Smooth muscle cell (in vitro differentiated cells): ENCODE results near the gene CSMD2. TPM values are rescaled to one million over a fixed set of nuclear protein-coding genes. Genes with fewer than 3 reads are reported as not detected.

Source experiments
- DNase-seq: peaks from one replicate; lab custom pipeline; 2025; ENCODE audit not compliant: unreplicated experiment; lab: John Stamatoyannopoulos, UW
- H2AFZ ChIP-seq: fragments of 200-600 bp; sonication (generic); 2 replicates; pipeline ENCODE4 v1.6.0; 2016; ENCODE audit warnings: antibody characterized with exemption, low read depth, mild to moderate bottlenecking
- H3F3A ChIP-seq: fragments of 200-600 bp; sonication (generic); 2 replicates; pipeline ENCODE4 v1.6.0; 2017; ENCODE audit warnings: antibody characterized with exemption, low read depth
- H3K27ac ChIP-seq: fragments of 200-600 bp; sonication (generic); 2 replicates; pipeline ENCODE4 v1.5.1; 2016; ENCODE audit warnings: low read depth, mild to moderate bottlenecking
- H3K27me3 ChIP-seq: fragments of 200-600 bp; sonication (generic); 2 replicates; pipeline ENCODE4 v1.6.1; 2016; ENCODE audit warnings: low read depth, mild to moderate bottlenecking
- H3K36me3 ChIP-seq: fragments of 200-600 bp; sonication (generic); 2 replicates; pipeline ENCODE4 v1.5.1; 2016; ENCODE audit warnings: low read depth
- H3K4me1 ChIP-seq: fragments of 200-600 bp; sonication (generic); 2 replicates; pipeline ENCODE4 v1.5.1; 2016; ENCODE audit warnings: low read depth
- H3K4me2 ChIP-seq: fragments of 200-600 bp; sonication (generic); 2 replicates; pipeline ENCODE4 v1.6.0; 2016; ENCODE audit warnings: mild to moderate bottlenecking
- H3K4me3 ChIP-seq: fragments of 200-600 bp; sonication (generic); 2 replicates; pipeline ENCODE4 v1.5.1; 2016; ENCODE audit warnings: mild to moderate bottlenecking
- H3K79me2 ChIP-seq: fragments of 200-600 bp; sonication (generic); 2 replicates; pipeline ENCODE4 v1.6.0; 2016; ENCODE audit warnings: low read depth, mild to moderate bottlenecking
- H3K9ac ChIP-seq: fragments of 200-600 bp; sonication (generic); 2 replicates; pipeline ENCODE4 v1.6.0; 2016; ENCODE audit warnings: low read depth
- H3K9me3 ChIP-seq: fragments of 200-600 bp; sonication (generic); replicated peaks from 2 replicates; pipeline ENCODE4 v1.5.1; 2016; ENCODE audit warnings: low read depth
- H4K20me1 ChIP-seq: fragments of 200-600 bp; sonication (generic); 2 replicates; pipeline ENCODE4 v1.6.0; 2016; ENCODE audit warnings: low read depth
- WGBS: methylation state at CpG from one replicate; pipeline ENCODE4 v1.1.7; 2016; ENCODE audit warnings: low lambda C conversion rate; 5-methylcytosine and 5-hydroxymethylcytosine counted together
- polyA plus RNA-seq: library from polyadenylated mRNA; unstranded; fragments of >200 nt; fragmentation: Nextera tagmentation; extraction: Ambion mirVana; gene quantifications from 2 replicates; pipeline ENCODE4 v1.2.1, GENCODE V29; 2016
- total RNA-seq: library from RNA; depleted of rRNA; stranded (reverse); fragments of >200 nt; gene quantifications from 2 replicates; pipeline ENCODE4 v1.2.3, GENCODE V29; 2014
- TF ChIP-seq, protein P1 (sequence below): fragments of 200-600 bp; sonication (generic); IDR thresholded peaks from 2 replicates; pipeline ENCODE4 v1.5.1; 2017; ENCODE audit warnings: borderline replicate concordance, mild to moderate bottlenecking, antibody characterized with exemption; ENCODE audit not compliant: insufficient read depth, poor library complexity, severe bottlenecking

Gene CSMD2
- total and polyA plus RNA-seq, 2 experiments from 2014 or later = 0.65 to 1.8 TPM

DNA sequence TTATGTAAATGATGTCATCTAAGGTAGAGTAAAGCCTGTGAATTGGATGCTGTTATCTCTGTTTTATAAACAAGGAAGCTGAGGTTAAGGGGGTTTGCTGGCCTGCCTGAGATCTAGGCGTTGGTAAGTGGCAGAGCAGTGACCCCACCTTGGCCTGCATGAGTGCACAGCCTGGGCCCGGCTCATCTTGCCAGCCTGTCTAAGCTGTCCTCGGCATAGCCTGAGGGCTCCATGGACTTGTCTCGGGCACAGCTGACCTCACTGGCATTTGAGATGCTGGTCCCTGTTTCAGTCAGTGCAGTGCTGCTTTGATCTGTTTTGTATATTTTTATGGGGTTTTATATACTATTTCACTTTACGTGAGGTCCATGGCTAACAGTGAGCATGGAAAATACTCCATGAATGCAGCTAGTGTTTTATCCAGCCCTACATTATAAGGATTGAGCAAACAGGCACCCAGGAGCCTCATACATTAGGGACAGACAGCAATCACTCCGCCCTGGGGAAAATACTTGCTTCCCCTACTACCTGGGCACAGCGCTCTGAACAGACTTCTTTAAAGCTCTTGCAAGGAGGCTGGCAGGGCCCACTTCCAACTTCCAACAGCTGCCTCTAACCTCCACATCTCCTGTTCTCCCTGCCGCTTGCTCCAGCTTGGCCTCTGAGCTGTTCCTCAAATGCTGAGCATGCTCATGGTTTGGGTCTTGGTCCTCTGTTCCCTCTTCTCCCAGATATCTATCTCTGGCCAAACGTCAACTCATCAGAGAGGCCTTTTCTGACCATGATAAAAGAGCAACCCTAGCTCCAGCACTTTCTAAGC, 451.8 kb downstream of the CSMD2 start:
- H4K20me1 ChIP-seq = no peaks in the 10 kb centered on the region
- H2AFZ ChIP-seq = no peak overlapping the region
- 81% methylated on average over 9 of the region's 9 CpGs for WGBS
- TF ChIP-seq, protein P1, sequence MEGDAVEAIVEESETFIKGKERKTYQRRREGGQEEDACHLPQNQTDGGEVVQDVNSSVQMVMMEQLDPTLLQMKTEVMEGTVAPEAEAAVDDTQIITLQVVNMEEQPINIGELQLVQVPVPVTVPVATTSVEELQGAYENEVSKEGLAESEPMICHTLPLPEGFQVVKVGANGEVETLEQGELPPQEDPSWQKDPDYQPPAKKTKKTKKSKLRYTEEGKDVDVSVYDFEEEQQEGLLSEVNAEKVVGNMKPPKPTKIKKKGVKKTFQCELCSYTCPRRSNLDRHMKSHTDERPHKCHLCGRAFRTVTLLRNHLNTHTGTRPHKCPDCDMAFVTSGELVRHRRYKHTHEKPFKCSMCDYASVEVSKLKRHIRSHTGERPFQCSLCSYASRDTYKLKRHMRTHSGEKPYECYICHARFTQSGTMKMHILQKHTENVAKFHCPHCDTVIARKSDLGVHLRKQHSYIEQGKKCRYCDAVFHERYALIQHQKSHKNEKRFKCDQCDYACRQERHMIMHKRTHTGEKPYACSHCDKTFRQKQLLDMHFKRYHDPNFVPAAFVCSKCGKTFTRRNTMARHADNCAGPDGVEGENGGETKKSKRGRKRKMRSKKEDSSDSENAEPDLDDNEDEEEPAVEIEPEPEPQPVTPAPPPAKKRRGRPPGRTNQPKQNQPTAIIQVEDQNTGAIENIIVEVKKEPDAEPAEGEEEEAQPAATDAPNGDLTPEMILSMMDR = no peak
- no peak overlapping the region for H3K4me3 ChIP-seq
- no peak overlapping the region for H3K27ac ChIP-seq
- H3K9me3 ChIP-seq = no peaks in the 10 kb centered on the region
- no peak overlapping the region for H3K9ac ChIP-seq
- H3K79me2 ChIP-seq = no peaks in the 10 kb centered on the region
- H3K36me3 ChIP-seq = no peaks in the 10 kb centered on the region
- H3K27me3 ChIP-seq = peaks cover 12% of the 10 kb centered on the region
- no peaks in the 10 kb centered on the region for H3K4me1 ChIP-seq
- DNase-seq = no peak
- H3F3A ChIP-seq = no peaks in the 10 kb centered on the region
- no peak overlapping the region for H3K4me2 ChIP-seq

DNA sequence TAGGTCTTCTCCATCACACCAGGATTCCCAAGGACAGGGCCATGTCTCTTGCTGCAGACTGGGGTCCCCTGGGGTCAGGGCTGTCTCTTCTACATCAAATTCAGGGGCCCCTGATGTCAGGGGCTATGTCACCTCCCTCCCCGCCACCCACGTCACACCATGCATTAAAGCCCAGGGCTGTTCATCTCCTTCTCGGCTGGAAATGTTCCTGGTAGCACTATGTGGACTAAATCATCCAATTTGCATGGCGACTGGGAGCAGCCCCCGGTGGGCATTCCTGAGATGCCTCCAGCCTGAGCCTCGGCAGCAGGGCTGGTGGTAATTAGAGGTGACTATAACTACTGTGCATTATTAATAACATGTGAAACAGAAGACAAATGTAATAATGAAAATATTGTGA, 452.8 kb downstream of the CSMD2 start:
- Histone ChIP-seq H3F3A (no peaks in the 10 kb centered on the region), H3K9me3 (no peaks in the 10 kb centered on the region), H3K36me3 (no peaks in the 10 kb centered on the region), H3K27me3 (peaks cover 12% of the 10 kb centered on the region), H3K79me2 (no peaks in the 10 kb centered on the region), H3K4me3 (no peak overlapping the region), H3K27ac (no peak overlapping the region), H4K20me1 (no peaks in the 10 kb centered on the region), H3K4me1 (no peaks in the 10 kb centered on the region), H3K4me2 (no peak overlapping the region), H2AFZ (no peak overlapping the region), H3K9ac (no peak overlapping the region)
- TF ChIP-seq, protein P1 = no peak
- 68% methylated on average over 6 of the region's 6 CpGs for WGBS
- no peak for DNase-seq

DNA sequence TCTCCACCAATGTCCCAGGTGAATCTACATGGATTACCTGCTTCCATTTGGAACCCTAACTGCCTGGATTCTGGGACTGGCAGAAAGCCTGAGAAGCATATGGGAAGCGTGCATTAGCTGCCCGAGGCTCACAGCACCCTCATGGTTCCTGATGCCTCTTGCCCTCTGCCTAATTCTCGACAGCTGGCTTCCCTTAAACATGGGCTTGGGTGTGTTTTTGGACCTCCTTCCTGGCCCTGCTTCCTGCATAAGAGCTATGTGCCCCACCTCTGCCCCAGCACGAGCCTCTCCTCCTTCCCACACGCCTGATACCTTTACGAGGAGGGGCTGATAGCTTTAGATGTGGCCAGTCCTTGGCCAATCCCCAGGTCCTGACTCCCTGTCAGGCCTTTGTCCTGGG, 453.5 kb downstream of the CSMD2 start:
- Histone ChIP-seq H4K20me1 (no peaks in the 10 kb centered on the region), H3K27ac (no peak overlapping the region), H3F3A (no peaks in the 10 kb centered on the region), H3K79me2 (no peaks in the 10 kb centered on the region), H3K4me1 (no peaks in the 10 kb centered on the region), H3K9ac (no peak overlapping the region), H3K27me3 (peaks cover 12% of the 10 kb centered on the region), H3K9me3 (no peaks in the 10 kb centered on the region), H2AFZ (no peak overlapping the region), H3K36me3 (no peaks in the 10 kb centered on the region), H3K4me2 (no peak overlapping the region), H3K4me3 (no peak overlapping the region)
- no peak for DNase-seq
- WGBS = 91% methylated on average over 6 of the region's 6 CpGs
- TF ChIP-seq, protein P1 = no peak

DNA sequence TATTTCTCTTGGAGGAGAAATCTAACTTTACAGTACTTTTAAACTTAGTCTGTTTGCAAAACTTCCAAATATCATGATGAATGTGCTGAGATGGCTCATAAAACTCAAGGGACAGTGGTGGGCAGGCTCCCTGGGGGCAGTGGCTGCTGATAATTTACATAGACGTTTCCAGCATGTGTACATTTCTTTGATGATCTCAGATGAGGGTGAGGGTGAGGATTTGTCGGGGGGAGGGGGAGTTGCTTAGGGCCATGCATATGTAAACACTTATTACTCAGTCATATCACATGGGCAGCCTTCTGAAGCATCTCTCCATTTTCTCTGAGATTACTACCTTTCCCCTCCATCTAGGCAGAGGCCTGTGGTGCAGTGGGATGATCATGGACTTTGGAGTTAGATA, 454.1 kb downstream of the CSMD2 start:
- 39% methylated on average over 2 of the region's 2 CpGs for WGBS
- Histone ChIP-seq H3K4me2 (no peak overlapping the region), H3K27ac (no peak overlapping the region), H4K20me1 (no peaks in the 10 kb centered on the region), H3K9ac (no peak overlapping the region), H3F3A (no peaks in the 10 kb centered on the region), H2AFZ (no peak overlapping the region), H3K79me2 (no peaks in the 10 kb centered on the region), H3K9me3 (no peaks in the 10 kb centered on the region), H3K36me3 (no peaks in the 10 kb centered on the region), H3K4me1 (no peaks in the 10 kb centered on the region), H3K27me3 (peaks cover 7% of the 10 kb centered on the region), H3K4me3 (no peak overlapping the region)
- TF ChIP-seq, protein P1 = no peak
- DNase-seq = no peak
